ENCODE measurements around the gene RAC2. TPM values are rescaled to one million over a fixed set of nuclear protein-coding genes. Genes with fewer than 3 reads are reported as not detected.
A peak's percentile ranks its signal among the peaks of the same experiment; 100 is the strongest.

Gene RAC2
- polyA plus RNA-seq, 2 of the 4 experiments (the other 2 are of a cell fraction), result 0.05 TPM; not detected in 1

DNA sequence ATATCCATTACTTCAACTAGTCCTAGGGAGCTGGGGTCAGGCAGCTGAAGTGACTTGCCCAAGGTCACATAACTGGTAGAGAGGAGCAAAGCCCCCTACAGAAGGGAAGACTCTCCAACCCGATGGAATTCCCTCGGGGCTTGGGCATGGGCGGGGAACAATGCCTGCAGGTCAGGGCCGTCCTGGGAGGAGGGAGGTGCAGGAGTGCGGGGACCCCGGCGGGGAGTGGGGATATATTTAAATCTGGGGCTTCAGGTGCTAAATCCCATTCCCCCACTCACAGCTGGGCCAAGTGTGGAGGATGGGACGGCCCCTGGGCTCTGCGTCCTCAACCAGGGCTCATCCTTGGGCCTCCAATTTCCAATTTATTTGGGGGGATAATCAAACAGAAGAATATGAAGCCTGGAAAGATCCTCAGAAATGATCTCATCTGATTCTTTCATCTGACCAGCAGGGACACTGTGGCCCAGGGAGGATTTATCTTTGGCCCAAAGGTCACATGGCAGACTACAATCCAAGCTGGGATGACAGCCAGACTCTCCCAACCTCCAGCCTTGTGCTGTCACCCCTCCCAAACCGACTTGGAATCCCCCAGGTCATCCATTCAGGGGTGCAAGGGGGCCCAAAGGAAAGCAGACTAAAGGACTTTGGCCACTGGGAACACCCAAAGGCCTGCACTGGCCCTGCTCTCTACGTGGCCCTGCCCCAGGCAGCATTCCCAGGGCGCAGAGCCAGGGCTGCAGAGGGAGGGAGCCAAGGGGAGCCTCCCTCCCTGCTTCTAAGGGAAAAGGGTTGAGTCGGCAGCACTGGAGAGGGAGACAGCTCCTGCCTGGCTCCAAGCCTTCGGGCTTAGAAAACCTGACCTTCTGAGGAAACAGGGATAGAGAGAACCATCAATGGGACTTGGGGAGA lies 47.3 kb downstream of the RAC2 start (continued):
- TF ChIP-seq RAD21 (conservative IDR thresholded peaks at IDR 0.05 in 1 of 2, IDR thresholded peaks at IDR 0.05 in 1 of 2), result peak; percentile 6 to 11; a peak in 1 of 5 replicates
- TF ChIP-seq KDM5A (IDR thresholded peaks at IDR 0.05), result no peak
- no peak for TF ChIP-seq POLR2AphosphoS2 (conservative IDR thresholded peaks at IDR 0.05; ENCODE audit: low read length)
- no peak for TF ChIP-seq HOXB5 (CRISPR knock-in tag; IDR thresholded peaks at IDR 0.05)
- no peak for TF ChIP-seq HEYL (CRISPR knock-in tag; IDR thresholded peaks at IDR 0.05)
- TF ChIP-seq KDM1A (IDR thresholded peaks at IDR 0.05; ENCODE audit: low read depth), result no peak
- no peak for TF ChIP-seq ZFP36 (IDR thresholded peaks at IDR 0.05; ENCODE audit: borderline replicate concordance, partially characterized antibody)
- TF ChIP-seq, protein P1, sequence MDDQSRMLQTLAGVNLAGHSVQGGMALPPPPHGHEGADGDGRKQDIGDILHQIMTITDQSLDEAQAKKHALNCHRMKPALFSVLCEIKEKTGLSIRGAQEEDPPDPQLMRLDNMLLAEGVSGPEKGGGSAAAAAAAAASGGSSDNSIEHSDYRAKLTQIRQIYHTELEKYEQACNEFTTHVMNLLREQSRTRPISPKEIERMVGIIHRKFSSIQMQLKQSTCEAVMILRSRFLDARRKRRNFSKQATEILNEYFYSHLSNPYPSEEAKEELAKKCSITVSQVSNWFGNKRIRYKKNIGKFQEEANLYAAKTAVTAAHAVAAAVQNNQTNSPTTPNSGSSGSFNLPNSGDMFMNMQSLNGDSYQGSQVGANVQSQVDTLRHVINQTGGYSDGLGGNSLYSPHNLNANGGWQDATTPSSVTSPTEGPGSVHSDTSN (IDR thresholded peaks at IDR 0.05), result peak; percentile 40; the same call in 1 of the 2 replicates
- no peak for TF ChIP-seq FOSL2 (IDR thresholded peaks at IDR 0.05)
- TF ChIP-seq FOSL2 (CRISPR knock-in tag; IDR thresholded peaks at IDR 0.05), result no peak
- TF ChIP-seq MAZ (IDR thresholded peaks at IDR 0.05; ENCODE audit: borderline replicate concordance, low read depth, low read length), result no peak
- TF ChIP-seq CEBPB (IDR thresholded peaks at IDR 0.05), result 0 out of 4 replicates have a peak, but pooled peaks of 1 of the 2 experiments have one; percentile 28

DNA sequence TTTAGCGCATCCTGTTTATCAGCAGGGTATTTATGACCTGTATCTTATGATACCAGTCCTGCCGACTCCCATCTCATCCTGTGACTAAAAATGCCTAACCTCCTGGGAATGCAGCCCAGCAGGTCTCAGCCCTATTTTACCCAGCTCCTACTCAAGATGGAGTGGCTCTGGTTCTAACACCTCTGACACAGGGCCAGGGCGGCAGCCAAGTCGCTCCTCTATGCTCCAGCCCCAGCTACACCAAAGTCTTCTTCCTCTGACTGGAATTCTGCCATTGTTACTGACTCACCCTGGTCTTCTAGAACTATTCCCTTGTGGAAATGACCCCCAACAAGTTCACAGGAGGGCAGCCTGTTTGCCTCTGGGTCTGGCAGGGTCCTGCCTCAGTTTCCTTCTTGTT lies 48.1 kb downstream of the RAC2 start:
- POLR2A ChIA-PET, result no interaction called here
- CTCF ChIA-PET, result interaction anchor here (7.6 kb wide), 1 partner anchor 32 kb away, joined by 126 read pairs; no protein-coding TSS in a partner anchor
- Histone ChIP-seq H3K4me2 (peak overlapping the region; percentile 98), H3K4me1 (peaks cover 83% of the 10 kb centered on the region), H3K4me3 (peak overlapping the region; percentile 20; the same call in 1 of the 3 replicates), H3K27ac (peak overlapping the region; percentile 99 to 100), H3K9me3 (no peaks in the 10 kb centered on the region)
- FAIRE-seq (no peak), ATAC-seq (no peak), DNase-seq (ENCODE audit: low read depth in 1 of 2, low spot score in 1 of 2) (no peak)
- no peak for TF ChIP-seq EHMT2 (IDR thresholded peaks at IDR 0.05; ENCODE audit: low read depth)
- TF ChIP-seq CBX2 (IDR thresholded peaks at IDR 0.05; ENCODE audit: borderline replicate concordance, low read depth), result no peak
- TF ChIP-seq KDM1A (IDR thresholded peaks at IDR 0.05; ENCODE audit: low read depth), result no peak
- TF ChIP-seq NR3C1 (IDR thresholded peaks at IDR 0.05), result no peak
- TF ChIP-seq HOXB5 (CRISPR knock-in tag; IDR thresholded peaks at IDR 0.05), result peak; percentile 90
- peak; percentile 74; the same call in 1 of the 2 replicates for TF ChIP-seq ZSCAN20 (CRISPR knock-in tag; IDR thresholded peaks at IDR 0.05)
- TF ChIP-seq FOSL2 (IDR thresholded peaks at IDR 0.05), result no peak
- 0 out of 2 replicates have a peak, but pooled peaks have one; percentile 6 for TF ChIP-seq FOSL2 (CRISPR knock-in tag; IDR thresholded peaks at IDR 0.05)
- peak; percentile 84; the same call in 1 of the 2 replicates for TF ChIP-seq EHF (CRISPR knock-in tag; IDR thresholded peaks at IDR 0.05)
- TF ChIP-seq RFX5 (IDR thresholded peaks at IDR 0.05), result no peak
- TF ChIP-seq, protein P2, sequence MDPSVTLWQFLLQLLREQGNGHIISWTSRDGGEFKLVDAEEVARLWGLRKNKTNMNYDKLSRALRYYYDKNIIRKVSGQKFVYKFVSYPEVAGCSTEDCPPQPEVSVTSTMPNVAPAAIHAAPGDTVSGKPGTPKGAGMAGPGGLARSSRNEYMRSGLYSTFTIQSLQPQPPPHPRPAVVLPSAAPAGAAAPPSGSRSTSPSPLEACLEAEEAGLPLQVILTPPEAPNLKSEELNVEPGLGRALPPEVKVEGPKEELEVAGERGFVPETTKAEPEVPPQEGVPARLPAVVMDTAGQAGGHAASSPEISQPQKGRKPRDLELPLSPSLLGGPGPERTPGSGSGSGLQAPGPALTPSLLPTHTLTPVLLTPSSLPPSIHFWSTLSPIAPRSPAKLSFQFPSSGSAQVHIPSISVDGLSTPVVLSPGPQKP (IDR thresholded peaks at IDR 0.05; ENCODE audit: low read depth, low read length), result no peak
- TF ChIP-seq, protein P3, sequence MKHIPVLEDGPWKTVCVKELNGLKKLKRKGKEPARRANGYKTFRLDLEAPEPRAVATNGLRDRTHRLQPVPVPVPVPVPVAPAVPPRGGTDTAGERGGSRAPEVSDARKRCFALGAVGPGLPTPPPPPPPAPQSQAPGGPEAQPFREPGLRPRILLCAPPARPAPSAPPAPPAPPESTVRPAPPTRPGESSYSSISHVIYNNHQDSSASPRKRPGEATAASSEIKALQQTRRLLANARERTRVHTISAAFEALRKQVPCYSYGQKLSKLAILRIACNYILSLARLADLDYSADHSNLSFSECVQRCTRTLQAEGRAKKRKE (CRISPR knock-in tag; IDR thresholded peaks at IDR 0.05; ENCODE audit: low read depth), result peak; percentile 85; the same call in 1 of the 2 replicates
- peak; percentile 46; the same call in 1 of the 2 replicates for TF ChIP-seq HOXA7 (CRISPR knock-in tag; IDR thresholded peaks at IDR 0.05)
- TF ChIP-seq HDAC2 (IDR thresholded peaks at IDR 0.05), result no peak
- TF ChIP-seq NPAS2 (CRISPR knock-in tag; IDR thresholded peaks at IDR 0.05; ENCODE audit: borderline replicate concordance), result no peak
- peak; percentile 83 for TF ChIP-seq HOXB13 (CRISPR knock-in tag; IDR thresholded peaks at IDR 0.05; ENCODE audit: low read depth)
- TF ChIP-seq, protein P4, sequence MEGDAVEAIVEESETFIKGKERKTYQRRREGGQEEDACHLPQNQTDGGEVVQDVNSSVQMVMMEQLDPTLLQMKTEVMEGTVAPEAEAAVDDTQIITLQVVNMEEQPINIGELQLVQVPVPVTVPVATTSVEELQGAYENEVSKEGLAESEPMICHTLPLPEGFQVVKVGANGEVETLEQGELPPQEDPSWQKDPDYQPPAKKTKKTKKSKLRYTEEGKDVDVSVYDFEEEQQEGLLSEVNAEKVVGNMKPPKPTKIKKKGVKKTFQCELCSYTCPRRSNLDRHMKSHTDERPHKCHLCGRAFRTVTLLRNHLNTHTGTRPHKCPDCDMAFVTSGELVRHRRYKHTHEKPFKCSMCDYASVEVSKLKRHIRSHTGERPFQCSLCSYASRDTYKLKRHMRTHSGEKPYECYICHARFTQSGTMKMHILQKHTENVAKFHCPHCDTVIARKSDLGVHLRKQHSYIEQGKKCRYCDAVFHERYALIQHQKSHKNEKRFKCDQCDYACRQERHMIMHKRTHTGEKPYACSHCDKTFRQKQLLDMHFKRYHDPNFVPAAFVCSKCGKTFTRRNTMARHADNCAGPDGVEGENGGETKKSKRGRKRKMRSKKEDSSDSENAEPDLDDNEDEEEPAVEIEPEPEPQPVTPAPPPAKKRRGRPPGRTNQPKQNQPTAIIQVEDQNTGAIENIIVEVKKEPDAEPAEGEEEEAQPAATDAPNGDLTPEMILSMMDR (IDR thresholded peaks at IDR 0.05), result no peak
- peak; percentile 85 for TF ChIP-seq HEYL (CRISPR knock-in tag; IDR thresholded peaks at IDR 0.05)
- TF ChIP-seq SREBF2 (IDR thresholded peaks at IDR 0.05), result no peak
- 91% methylated on average over 4 of the region's 4 CpGs for WGBS (ENCODE audit: missing lambda C conversion rate)
